D721Med (cell line): Measurements from ENCODE around the gene DHX30.

Source experiments
- DNase-seq: peaks from one replicate; pipeline ENCODE4 v3.0.0; 2011; ENCODE audit warnings: low spot score; ENCODE audit not compliant: insufficient read length
- FAIRE-seq: peaks from 2 replicates; lab custom pipeline; 2011; peaks lifted over from hg19 to GRCh38; lab: Jason Lieb, UNC
- CTCF ChIP-seq: IDR thresholded peaks from 2 replicates; pipeline ENCODE4 v1.5.1; 2012; ENCODE audit warnings: mild to moderate bottlenecking, control low read depth; ENCODE audit not compliant: insufficient read depth; ENCODE audit errors: missing control alignments

DHX30 gene

GRCh38 chr3:47783673-47784072 lies 19.3 kb upstream of the DHX30 start:
- DNase-seq: no peak
- TF ChIP-seq CTCF: no peak
- no peak for FAIRE-seq

GRCh38 chr3:47791193-47791855 lies 11.6 kb upstream of the DHX30 start:
- DNase-seq: no peak

GRCh38 chr3:47792699-47793098 lies 10.2 kb upstream of the DHX30 start:
- DNase-seq: no peak
- no peak for FAIRE-seq
- no peak for TF ChIP-seq CTCF

More at GRCh38 chr3:47791193-47791855, 11.6 kb upstream of the DHX30 start:
- no peak for TF ChIP-seq CTCF
- FAIRE-seq: no peak

GRCh38 chr3:47794544-47794943 lies 8.4 kb upstream of the DHX30 start:
- no peak for TF ChIP-seq CTCF
- no peak for DNase-seq
- FAIRE-seq: no peak

GRCh38 chr3:47799733-47800132 lies 3.2 kb upstream of the DHX30 start:
- TF ChIP-seq CTCF: peak; percentile 11
- no peak for FAIRE-seq
- no peak for DNase-seq

- no peak for TF ChIP-seq CTCF
- no peak for FAIRE-seq
- no peak for DNase-seq
These were observed 615 bp downstream of the DHX30 start for GRCh38 chr3:47803480-47804025.

GRCh38 chr3:47804577-47804976 lies 1.6 kb downstream of the DHX30 start:
- TF ChIP-seq CTCF: no peak
- FAIRE-seq: no peak
- no peak for DNase-seq
